Measurements from ENCODE around the gene TUBB4A. TPM values are rescaled to one million over a fixed set of nuclear protein-coding genes. Genes with fewer than 3 reads are reported as not detected.

Gene TUBB4A
- total and polyA plus RNA-seq, 9 of the 15 experiments (the other 6 are each of a cell fraction or from before 2014, with no cell fraction given), result 0.14 to 7.0 (median 0.75) TPM

- TF ChIP-seq, protein P1, sequence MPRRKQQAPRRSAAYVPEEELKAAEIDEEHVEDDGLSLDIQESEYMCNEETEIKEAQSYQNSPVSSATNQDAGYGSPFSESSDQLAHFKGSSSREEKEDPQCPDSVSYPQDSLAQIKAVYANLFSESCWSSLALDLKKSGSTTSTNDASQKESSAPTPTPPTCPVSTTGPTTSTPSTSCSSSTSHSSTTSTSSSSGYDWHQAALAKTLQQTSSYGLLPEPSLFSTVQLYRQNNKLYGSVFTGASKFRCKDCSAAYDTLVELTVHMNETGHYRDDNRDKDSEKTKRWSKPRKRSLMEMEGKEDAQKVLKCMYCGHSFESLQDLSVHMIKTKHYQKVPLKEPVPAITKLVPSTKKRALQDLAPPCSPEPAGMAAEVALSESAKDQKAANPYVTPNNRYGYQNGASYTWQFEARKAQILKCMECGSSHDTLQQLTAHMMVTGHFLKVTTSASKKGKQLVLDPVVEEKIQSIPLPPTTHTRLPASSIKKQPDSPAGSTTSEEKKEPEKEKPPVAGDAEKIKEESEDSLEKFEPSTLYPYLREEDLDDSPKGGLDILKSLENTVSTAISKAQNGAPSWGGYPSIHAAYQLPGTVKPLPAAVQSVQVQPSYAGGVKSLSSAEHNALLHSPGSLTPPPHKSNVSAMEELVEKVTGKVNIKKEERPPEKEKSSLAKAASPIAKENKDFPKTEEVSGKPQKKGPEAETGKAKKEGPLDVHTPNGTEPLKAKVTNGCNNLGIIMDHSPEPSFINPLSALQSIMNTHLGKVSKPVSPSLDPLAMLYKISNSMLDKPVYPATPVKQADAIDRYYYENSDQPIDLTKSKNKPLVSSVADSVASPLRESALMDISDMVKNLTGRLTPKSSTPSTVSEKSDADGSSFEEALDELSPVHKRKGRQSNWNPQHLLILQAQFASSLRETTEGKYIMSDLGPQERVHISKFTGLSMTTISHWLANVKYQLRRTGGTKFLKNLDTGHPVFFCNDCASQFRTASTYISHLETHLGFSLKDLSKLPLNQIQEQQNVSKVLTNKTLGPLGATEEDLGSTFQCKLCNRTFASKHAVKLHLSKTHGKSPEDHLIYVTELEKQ (CRISPR knock-in tag; IDR thresholded peaks at IDR 0.05), result no peak
- TF ChIP-seq FOXJ3 (CRISPR knock-in tag; IDR thresholded peaks at IDR 0.05) (no peak), DACH1 (IDR thresholded peaks at IDR 0.05; ENCODE audit: partially characterized antibody) (peak; percentile 35), ZKSCAN3 (CRISPR knock-in tag; IDR thresholded peaks at IDR 0.05) (no peak), CBX1 (IDR thresholded peaks at IDR 0.05; ENCODE audit: low read depth) (peak; percentile 72), SP2 (IDR thresholded peaks at IDR 0.05; ENCODE audit: extremely low read depth, low read depth, low read length, poor library complexity, severe bottlenecking) (no peak), DPF2 (IDR thresholded peaks at IDR 0.05) (0 out of 2 replicates have a peak, but pooled peaks have one; percentile 23), CBX3 (IDR thresholded peaks at IDR 0.05; ENCODE audit: borderline replicate concordance in 1 of 2, low read length in 2 of 2) (no peak; a peak in 1 of 3 replicates), SNAPC5 (CRISPR knock-in tag; IDR thresholded peaks at IDR 0.05) (no peak), NELFE (IDR thresholded peaks at IDR 0.05; ENCODE audit: insufficient read depth, insufficient read length) (no peak), GATA2 (CRISPR knock-in tag; IDR thresholded peaks at IDR 0.05) (no peak), IRF1 (CRISPR knock-in tag; IDR thresholded peaks at IDR 0.05; ENCODE audit: borderline replicate concordance) (no peak), ZNF24 (IDR thresholded peaks at IDR 0.05) (no peak), CREB1 (IDR thresholded peaks at IDR 0.05) (peak; percentile 66; the same call in 1 of the 2 replicates), CREB1 (CRISPR knock-in tag; IDR thresholded peaks at IDR 0.05) (peak; percentile 60; the same call in 1 of the 2 replicates), SPI1 (IDR thresholded peaks at IDR 0.05; ENCODE audit: borderline replicate concordance, low read depth, low read length) (no peak), LCOR (CRISPR knock-in tag; IDR thresholded peaks at IDR 0.05) (no peak), NEUROD1 (IDR thresholded peaks at IDR 0.05; ENCODE audit: borderline replicate concordance, low read depth, low read length, partially characterized antibody) (no peak), SP1 (CRISPR knock-in tag; IDR thresholded peaks at IDR 0.05) (no peak)
- TF ChIP-seq, protein P2, sequence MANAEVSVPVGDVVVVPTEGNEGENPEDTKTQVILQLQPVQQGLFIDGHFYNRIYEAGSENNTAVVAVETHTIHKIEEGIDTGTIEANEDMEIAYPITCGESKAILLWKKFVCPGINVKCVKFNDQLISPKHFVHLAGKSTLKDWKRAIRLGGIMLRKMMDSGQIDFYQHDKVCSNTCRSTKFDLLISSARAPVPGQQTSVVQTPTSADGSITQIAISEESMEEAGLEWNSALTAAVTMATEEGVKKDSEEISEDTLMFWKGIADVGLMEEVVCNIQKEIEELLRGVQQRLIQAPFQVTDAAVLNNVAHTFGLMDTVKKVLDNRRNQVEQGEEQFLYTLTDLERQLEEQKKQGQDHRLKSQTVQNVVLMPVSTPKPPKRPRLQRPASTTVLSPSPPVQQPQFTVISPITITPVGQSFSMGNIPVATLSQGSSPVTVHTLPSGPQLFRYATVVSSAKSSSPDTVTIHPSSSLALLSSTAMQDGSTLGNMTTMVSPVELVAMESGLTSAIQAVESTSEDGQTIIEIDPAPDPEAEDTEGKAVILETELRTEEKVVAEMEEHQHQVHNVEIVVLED (CRISPR knock-in tag; IDR thresholded peaks at IDR 0.05), result no peak
- TF ChIP-seq, protein P3, sequence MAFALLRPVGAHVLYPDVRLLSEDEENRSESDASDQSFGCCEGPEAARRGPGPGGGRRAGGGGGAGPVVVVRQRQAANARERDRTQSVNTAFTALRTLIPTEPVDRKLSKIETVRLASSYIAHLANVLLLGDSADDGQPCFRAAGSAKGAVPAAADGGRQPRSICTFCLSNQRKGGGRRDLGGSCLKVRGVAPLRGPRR (CRISPR knock-in tag; IDR thresholded peaks at IDR 0.05), result no peak
These were observed 19.9 kb upstream of the TUBB4A start (continued) for GRCh38 chr19:6521718-6522646.
